Neural cell (in vitro differentiated cells): ENCODE data around the gene PTH1R. TPM values are rescaled to one million over a fixed set of nuclear protein-coding genes. Genes with fewer than 3 reads are reported as not detected.

Experiments
- H2AFZ ChIP-seq: fragments of 200-600, 300-800 bp; sonication (generic), shearing (Covaris generic); 2 replicates; pipeline ENCODE4 v1.6.0; 2014; ENCODE audit warnings: low read depth, mild to moderate bottlenecking, antibody characterized with exemption, low read length, moderate library complexity
- H3F3A ChIP-seq: fragments of 200-600 bp; shearing (Covaris generic); 2 replicates; pipeline ENCODE4 v1.6.1; 2016; ENCODE audit warnings: mild to moderate bottlenecking, moderate library complexity, mixed read lengths, antibody characterized with exemption, low read length; ENCODE audit not compliant: insufficient read depth, poor library complexity, severe bottlenecking
- H3K27ac ChIP-seq: fragments of 200-600, 300-800 bp; sonication (generic), shearing (Covaris generic); 2 replicates; pipeline ENCODE4 v1.5.1; 2014; ENCODE audit warnings: mild to moderate bottlenecking, low read length, moderate library complexity
- H3K27me3 ChIP-seq: fragments of 300-800, 200-600 bp; sonication (generic), shearing (Covaris generic); 2 replicates; pipeline ENCODE4 v1.6.0; 2014; ENCODE audit warnings: mild to moderate bottlenecking, low read depth, low read length, moderate library complexity; ENCODE audit not compliant: insufficient read depth
- H3K36me3 ChIP-seq: fragments of 300-800, 200-600 bp; sonication (generic), shearing (Covaris generic); 2 replicates; pipeline ENCODE4 v1.5.1; 2014; ENCODE audit warnings: mild to moderate bottlenecking, antibody characterized with exemption, low read length, moderate library complexity; ENCODE audit not compliant: insufficient read depth
- H3K4me2 ChIP-seq: fragments of 300-800, 200-600 bp; sonication (generic), shearing (Covaris generic); 2 replicates; pipeline ENCODE4 v1.6.0; 2014; ENCODE audit warnings: mild to moderate bottlenecking, low read length
- H3K4me3 ChIP-seq: fragments of 300-800, 200-600 bp; sonication (generic), shearing (Covaris generic); 2 replicates; pipeline ENCODE4 v1.5.1; 2014; ENCODE audit warnings: mild to moderate bottlenecking, low read length, moderate library complexity
- H3K79me2 ChIP-seq: fragments of 200-600 bp; shearing (Covaris generic); replicated peaks from 2 replicates; pipeline ENCODE4 v1.6.0; 2014; ENCODE audit warnings: mild to moderate bottlenecking, low read length, moderate library complexity; ENCODE audit not compliant: insufficient read depth
- H3K9ac ChIP-seq: fragments of 300-800, 200-600 bp; sonication (generic), shearing (Covaris generic); 2 replicates; pipeline ENCODE4 v1.6.1; 2016; ENCODE audit warnings: mild to moderate bottlenecking, low read length, mixed read lengths
- H3K9me2 ChIP-seq: fragments of 200-600 bp; shearing (Covaris generic); 2 replicates; pipeline ENCODE4 v1.6.1; 2016; ENCODE audit warnings: mild to moderate bottlenecking, low read length, mixed read lengths; ENCODE audit not compliant: insufficient read depth
- H3K9me3 ChIP-seq: fragments of 200-600, 300-800 bp; sonication (generic), shearing (Covaris generic); 2 replicates; pipeline ENCODE4 v1.6.1; 2016; ENCODE audit warnings: mild to moderate bottlenecking, mixed run types, low read length, moderate library complexity, mixed read lengths
- H4K20me1 ChIP-seq: fragments of 200-600 bp; shearing (Covaris generic); 2 replicates; pipeline ENCODE4 v1.6.1; 2016; ENCODE audit warnings: mild to moderate bottlenecking, mixed run types; ENCODE audit not compliant: insufficient read depth
- CTCF ChIP-seq: fragments of 450-650 bp; IDR thresholded peaks from 2 replicates; pipeline ENCODE4 v1.5.1; 2014; ENCODE audit warnings: antibody characterized with exemption, mild to moderate bottlenecking, moderate library complexity; ENCODE audit not compliant: poor library complexity, severe bottlenecking
- EP300 ChIP-seq: fragments of 450-650 bp; conservative IDR thresholded peaks from 2 replicates; pipeline ENCODE4 v1.6.1; 2014; ENCODE audit warnings: antibody characterized with exemption, mild to moderate bottlenecking, moderate library complexity; ENCODE audit not compliant: poor library complexity, severe bottlenecking
- EZH2 ChIP-seq: fragments of 200-600, 300-800 bp; shearing (Covaris generic), sonication (generic); IDR thresholded peaks from 2 replicates; pipeline ENCODE4 v1.6.1; 2014; ENCODE audit warnings: antibody characterized with exemption, low read length, borderline replicate concordance, mild to moderate bottlenecking; ENCODE audit not compliant: insufficient read depth, poor library complexity, severe bottlenecking
- MXI1 ChIP-seq: fragments of 450-650 bp; conservative IDR thresholded peaks from 2 replicates; pipeline ENCODE4 v1.6.1; 2014; ENCODE audit warnings: antibody characterized with exemption, mild to moderate bottlenecking; ENCODE audit not compliant: poor library complexity, severe bottlenecking
- POLR2AphosphoS5 ChIP-seq: IDR thresholded peaks from 2 replicates; pipeline ENCODE4 v1.6.1; 2012
- RAD21 ChIP-seq: fragments of 450-650 bp; conservative IDR thresholded peaks from 2 replicates; pipeline ENCODE4 v1.6.1; 2014; ENCODE audit warnings: antibody characterized with exemption, mild to moderate bottlenecking, moderate library complexity
- REST ChIP-seq: IDR thresholded peaks from 2 replicates; pipeline ENCODE4 v1.6.1; 2012; ENCODE audit warnings: borderline replicate concordance
- SMC3 ChIP-seq: fragments of 450-650 bp; conservative IDR thresholded peaks from 2 replicates; pipeline ENCODE4 v1.6.1; 2014; ENCODE audit warnings: antibody characterized with exemption, mild to moderate bottlenecking, moderate library complexity; ENCODE audit not compliant: poor library complexity
- TAF1 ChIP-seq: IDR thresholded peaks from 2 replicates; pipeline ENCODE4 v1.6.1; 2012; ENCODE audit warnings: low read depth
- polyA plus RNA-seq: library from polyadenylated mRNA; depleted of rRNA; stranded (reverse); fragments of >200 nt; gene quantifications from 2 replicates; pipeline ENCODE4 v1.2.3, GENCODE V29; 2014

The PTH1R gene
- polyA plus RNA-seq, 1 donor from 2014 or later: not detected

GRCh38 chr3:46870651-46871050, 6.9 kb upstream of the PTH1R start:
- Histone ChIP-seq H3K27me3 (no peaks in the 10 kb centered on the region), H3K36me3 (no peaks in the 10 kb centered on the region), H4K20me1 (no peaks in the 10 kb centered on the region), H2AFZ (no peak overlapping the region), H3K4me3 (no peak overlapping the region), H3K27ac (no peak overlapping the region), H3K79me2 (no peaks in the 10 kb centered on the region), H3K9ac (no peak overlapping the region), H3K4me2 (no peak overlapping the region), H3K9me3 (no peaks in the 10 kb centered on the region), H3K9me2 (no peaks in the 10 kb centered on the region), H3F3A (no peaks in the 10 kb centered on the region)
- TF ChIP-seq CTCF (no peak), TAF1 (no peak), SMC3 (no peak), EZH2 (no peak), REST (no peak), RAD21 (no peak), MXI1 (no peak), POLR2AphosphoS5 (no peak), EP300 (no peak)

GRCh38 chr3:46871222-46871621, 6.3 kb upstream of the PTH1R start:
- H4K20me1 ChIP-seq: no peaks in the 10 kb centered on the region
- no peaks in the 10 kb centered on the region for H3K27me3 ChIP-seq
- H2AFZ ChIP-seq: no peak overlapping the region
- TF ChIP-seq MXI1 (no peak), SMC3 (no peak), RAD21 (no peak), EP300 (no peak), POLR2AphosphoS5 (no peak), REST (no peak), TAF1 (no peak), EZH2 (no peak), CTCF (no peak)
- no peaks in the 10 kb centered on the region for H3F3A ChIP-seq
- no peak overlapping the region for H3K27ac ChIP-seq
- H3K9me3 ChIP-seq: no peaks in the 10 kb centered on the region
- no peak overlapping the region for H3K9ac ChIP-seq
- H3K4me2 ChIP-seq: no peak overlapping the region
- H3K4me3 ChIP-seq: no peak overlapping the region
- no peaks in the 10 kb centered on the region for H3K9me2 ChIP-seq
- no peaks in the 10 kb centered on the region for H3K36me3 ChIP-seq
- no peaks in the 10 kb centered on the region for H3K79me2 ChIP-seq
